Measurements from ENCODE around the gene NAGPA. TPM values are rescaled to one million over a fixed set of nuclear protein-coding genes. Genes with fewer than 3 reads are reported as not detected.

Gene NAGPA
- total and polyA plus RNA-seq, 2 donors from 2014 or later = 13.8 to 14.5 TPM

DNA sequence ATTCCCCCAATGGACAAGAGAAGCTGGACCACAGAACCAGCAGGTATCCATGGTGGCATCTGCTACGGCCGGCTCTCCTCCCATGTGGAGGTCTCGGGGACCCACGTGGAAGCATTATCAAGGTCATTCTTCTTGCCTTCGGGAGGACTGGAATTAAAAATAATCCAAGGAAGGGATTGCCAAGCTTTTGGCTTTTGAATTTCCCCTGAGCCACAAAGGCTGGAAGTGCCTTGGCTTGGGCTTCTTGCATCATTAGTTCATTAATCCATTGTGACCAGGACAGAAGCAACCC, 16.1 kb downstream of the NAGPA start:
- intact Hi-C loops (cut with DNase I) = no loop called here
- TF ChIP-seq, protein P1, sequence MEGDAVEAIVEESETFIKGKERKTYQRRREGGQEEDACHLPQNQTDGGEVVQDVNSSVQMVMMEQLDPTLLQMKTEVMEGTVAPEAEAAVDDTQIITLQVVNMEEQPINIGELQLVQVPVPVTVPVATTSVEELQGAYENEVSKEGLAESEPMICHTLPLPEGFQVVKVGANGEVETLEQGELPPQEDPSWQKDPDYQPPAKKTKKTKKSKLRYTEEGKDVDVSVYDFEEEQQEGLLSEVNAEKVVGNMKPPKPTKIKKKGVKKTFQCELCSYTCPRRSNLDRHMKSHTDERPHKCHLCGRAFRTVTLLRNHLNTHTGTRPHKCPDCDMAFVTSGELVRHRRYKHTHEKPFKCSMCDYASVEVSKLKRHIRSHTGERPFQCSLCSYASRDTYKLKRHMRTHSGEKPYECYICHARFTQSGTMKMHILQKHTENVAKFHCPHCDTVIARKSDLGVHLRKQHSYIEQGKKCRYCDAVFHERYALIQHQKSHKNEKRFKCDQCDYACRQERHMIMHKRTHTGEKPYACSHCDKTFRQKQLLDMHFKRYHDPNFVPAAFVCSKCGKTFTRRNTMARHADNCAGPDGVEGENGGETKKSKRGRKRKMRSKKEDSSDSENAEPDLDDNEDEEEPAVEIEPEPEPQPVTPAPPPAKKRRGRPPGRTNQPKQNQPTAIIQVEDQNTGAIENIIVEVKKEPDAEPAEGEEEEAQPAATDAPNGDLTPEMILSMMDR (IDR thresholded peaks at IDR 0.05; ENCODE audit: borderline replicate concordance, extremely low read depth, insufficient read depth) = no peak
- no peak for DNase-seq
- no peaks in the 10 kb centered on the region for H3K9me3 ChIP-seq (ENCODE audit: control insufficient read depth in 2 of 3, insufficient read depth in 1 of 3, low read length in 3 of 3)
- no peak overlapping the region for H3K27ac ChIP-seq (ENCODE audit: low read depth in 2 of 2, low read length in 2 of 2)
- no peak overlapping the region for H3K9ac ChIP-seq (ENCODE audit: low read length in 3 of 3)
- no peaks in the 10 kb centered on the region for H3K27me3 ChIP-seq (ENCODE audit: control insufficient read depth, insufficient read depth, low read length)
- no peak for FAIRE-seq
- no peak overlapping the region for H3K4me3 ChIP-seq (ENCODE audit: low read length in 3 of 3)
- H3K36me3 ChIP-seq (ENCODE audit: control insufficient read depth in 2 of 3, insufficient read depth in 3 of 3, low read length in 3 of 3) = no peaks in the 10 kb centered on the region
- H3K4me1 ChIP-seq (ENCODE audit: control insufficient read depth in 2 of 3, insufficient read depth in 2 of 3, low read depth in 1 of 3, low read length in 3 of 3) = no peaks in the 10 kb centered on the region

DNA sequence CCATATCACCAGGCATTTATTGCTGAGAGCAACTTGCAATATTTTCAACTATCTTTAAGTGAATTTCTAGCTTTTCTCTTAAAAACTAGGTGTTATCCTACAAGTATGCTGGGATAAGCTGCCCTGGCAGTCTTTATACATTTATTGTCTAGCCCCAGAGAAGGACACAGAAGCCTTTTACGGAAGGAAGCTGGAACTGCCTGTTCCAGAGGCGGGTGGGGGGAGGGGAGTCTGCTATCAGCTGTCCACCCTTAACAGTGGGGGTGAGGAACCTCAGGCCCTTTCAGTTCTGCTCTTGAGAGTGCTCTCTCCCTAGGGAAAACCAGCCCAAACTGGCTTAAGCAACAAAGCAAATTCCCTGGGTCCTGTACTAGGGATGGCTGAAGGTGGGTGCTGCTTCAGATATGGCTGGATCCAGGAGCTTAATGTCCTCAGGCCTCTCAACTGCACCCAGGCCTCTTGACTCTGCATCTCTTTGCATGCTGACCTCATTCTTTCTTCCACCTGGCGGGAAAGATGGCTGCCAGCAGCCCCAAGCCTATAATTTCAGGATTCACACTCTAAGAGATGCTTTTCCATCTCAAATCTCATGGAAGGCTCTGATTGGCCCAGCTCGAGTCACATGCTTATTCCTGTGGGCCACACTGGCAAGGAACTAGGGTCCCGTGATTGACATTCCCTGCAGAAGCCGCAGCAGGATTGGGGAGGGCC, 16.6 kb downstream of the NAGPA start:
- intact Hi-C loops (cut with DNase I) = no loop called here
- Histone ChIP-seq H3K9ac (ENCODE audit: low read length in 3 of 3) (no peak overlapping the region), H3K36me3 (ENCODE audit: control insufficient read depth in 2 of 3, insufficient read depth in 3 of 3, low read length in 3 of 3) (no peaks in the 10 kb centered on the region), H3K9me3 (ENCODE audit: control insufficient read depth in 2 of 3, insufficient read depth in 1 of 3, low read length in 3 of 3) (no peaks in the 10 kb centered on the region), H3K4me3 (ENCODE audit: low read length in 3 of 3) (no peak overlapping the region), H3K27me3 (ENCODE audit: control insufficient read depth, insufficient read depth, low read length) (no peaks in the 10 kb centered on the region), H3K27ac (ENCODE audit: low read depth in 2 of 2, low read length in 2 of 2) (no peak overlapping the region), H3K4me1 (ENCODE audit: control insufficient read depth in 2 of 3, insufficient read depth in 2 of 3, low read depth in 1 of 3, low read length in 3 of 3) (no peaks in the 10 kb centered on the region)
- TF ChIP-seq, protein P1 (IDR thresholded peaks at IDR 0.05; ENCODE audit: borderline replicate concordance, extremely low read depth, insufficient read depth) = no peak
- FAIRE-seq (no peak), DNase-seq (no peak)

DNA sequence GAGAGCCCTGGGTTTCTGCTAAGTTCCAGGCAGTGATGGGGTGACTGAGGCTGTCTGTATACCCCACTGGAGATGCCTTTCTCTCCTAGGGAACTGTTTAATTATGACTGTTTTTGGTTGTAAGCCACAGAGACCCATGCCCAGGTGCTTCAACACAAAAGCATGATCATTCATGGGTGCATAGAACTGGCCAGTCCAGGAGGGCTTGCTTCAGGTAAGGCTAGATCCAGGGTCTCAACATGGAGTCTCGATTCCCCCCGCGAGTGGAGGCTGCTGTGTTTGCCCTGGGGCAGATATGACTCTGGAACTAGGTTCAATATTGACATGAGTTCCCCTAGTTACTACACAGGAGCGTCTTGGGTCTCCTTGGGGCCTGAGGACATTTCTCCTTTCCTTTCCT, 17.8 kb downstream of the NAGPA start:
- H3K4me3 ChIP-seq (ENCODE audit: low read length in 3 of 3) = no peak overlapping the region
- DNase-seq (no peak), FAIRE-seq (no peak)
- intact Hi-C loops (cut with DNase I) = no loop called here
- no peaks in the 10 kb centered on the region for H3K27me3 ChIP-seq (ENCODE audit: control insufficient read depth, insufficient read depth, low read length)
- no peaks in the 10 kb centered on the region for H3K4me1 ChIP-seq (ENCODE audit: control insufficient read depth in 2 of 3, insufficient read depth in 2 of 3, low read depth in 1 of 3, low read length in 3 of 3)
- H3K27ac ChIP-seq (ENCODE audit: low read depth in 2 of 2, low read length in 2 of 2) = no peak overlapping the region
- no peak overlapping the region for H3K9ac ChIP-seq (ENCODE audit: low read length in 3 of 3)
- no peaks in the 10 kb centered on the region for H3K9me3 ChIP-seq (ENCODE audit: control insufficient read depth in 2 of 3, insufficient read depth in 1 of 3, low read length in 3 of 3)
- TF ChIP-seq, protein P1 (IDR thresholded peaks at IDR 0.05; ENCODE audit: borderline replicate concordance, extremely low read depth, insufficient read depth) = no peak
- no peaks in the 10 kb centered on the region for H3K36me3 ChIP-seq (ENCODE audit: control insufficient read depth in 2 of 3, insufficient read depth in 3 of 3, low read length in 3 of 3)

DNA sequence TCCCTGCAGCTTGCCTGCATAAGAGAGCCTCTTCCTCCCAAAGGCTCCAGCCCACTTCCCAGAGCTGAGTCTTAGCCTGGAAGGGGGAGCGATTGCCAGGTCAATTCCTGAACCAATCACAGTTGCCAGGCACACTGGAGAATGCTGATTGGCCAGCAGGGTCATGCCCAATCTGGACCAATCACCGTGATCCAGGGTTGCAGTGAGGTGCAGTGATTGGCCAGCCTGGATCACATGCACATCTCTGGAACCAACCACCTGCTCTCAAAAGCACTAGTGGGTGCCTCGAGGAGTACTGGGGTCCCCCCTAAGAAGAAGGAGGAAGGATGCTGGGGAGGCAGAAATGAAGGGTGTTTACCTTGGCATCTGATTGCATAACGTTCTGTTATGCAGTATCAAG, 18.4 kb downstream of the NAGPA start:
- no peaks in the 10 kb centered on the region for H3K9me3 ChIP-seq (ENCODE audit: control insufficient read depth in 2 of 3, insufficient read depth in 1 of 3, low read length in 3 of 3)
- DNase-seq (no peak), FAIRE-seq (no peak)
- H3K4me1 ChIP-seq (ENCODE audit: control insufficient read depth in 2 of 3, insufficient read depth in 2 of 3, low read depth in 1 of 3, low read length in 3 of 3) = no peaks in the 10 kb centered on the region
- no peak overlapping the region for H3K27ac ChIP-seq (ENCODE audit: low read depth in 2 of 2, low read length in 2 of 2)
- H3K9ac ChIP-seq (ENCODE audit: low read length in 3 of 3) = no peak overlapping the region
- TF ChIP-seq, protein P1 (IDR thresholded peaks at IDR 0.05; ENCODE audit: borderline replicate concordance, extremely low read depth, insufficient read depth) = no peak
- no peak overlapping the region for H3K4me3 ChIP-seq (ENCODE audit: low read length in 3 of 3)
- no peaks in the 10 kb centered on the region for H3K36me3 ChIP-seq (ENCODE audit: control insufficient read depth in 2 of 3, insufficient read depth in 3 of 3, low read length in 3 of 3)
- H3K27me3 ChIP-seq (ENCODE audit: control insufficient read depth, insufficient read depth, low read length) = no peaks in the 10 kb centered on the region
- intact Hi-C loops (cut with DNase I) = no loop called here

Data from kidney (tissue), 14 donors.